Breast epithelium (tissue), 3 donors: ENCODE results near the gene ZNF648.

ENCODE experiments used
- POLR2A ChIP-seq: fragments of 450-650 bp; IDR thresholded peaks from one replicate; pipeline ENCODE4 v1.6.1; 2016; ENCODE audit warnings: antibody characterized with exemption, mild to moderate bottlenecking, moderate library complexity
- POLR2AphosphoS5 ChIP-seq, 3 donors: sonication (generic); formaldehyde crosslinking; IDR thresholded peaks; one replicate each; pipeline ENCODE4 v1.6.1; 2017; ENCODE audit warnings: antibody characterized with exemption in 3 of 3
- TF ChIP-seq, protein P1 (sequence below), 3 donors: fragments of 450-650 bp; IDR thresholded peaks; one replicate each; pipeline ENCODE4 v1.5.1; 2016 to 2017; ENCODE audit warnings: antibody characterized with exemption in 3 of 3, mild to moderate bottlenecking in 3 of 3, moderate library complexity in 3 of 3

DNA sequence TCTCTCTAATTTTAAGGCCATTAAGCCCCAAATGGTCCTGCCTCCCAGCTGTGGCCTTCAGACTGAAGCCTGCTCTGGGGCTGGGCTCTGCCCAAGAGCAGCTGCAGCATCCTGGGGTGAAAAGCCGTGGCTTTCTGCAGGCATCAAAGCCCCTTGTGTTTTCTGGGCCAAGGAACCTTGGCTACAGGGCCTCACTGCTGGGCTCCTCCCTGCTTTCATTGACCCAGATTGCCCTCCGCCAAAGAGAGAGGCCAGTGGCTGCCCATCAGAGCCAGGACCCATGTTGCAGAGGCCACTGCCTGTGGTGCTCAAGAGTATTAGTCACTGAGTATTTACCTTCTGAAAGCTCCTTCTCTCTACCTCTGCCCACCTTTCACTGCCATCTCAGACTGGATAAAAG is 1.6 kb downstream of the ZNF648 start:
- TF ChIP-seq, protein P1, sequence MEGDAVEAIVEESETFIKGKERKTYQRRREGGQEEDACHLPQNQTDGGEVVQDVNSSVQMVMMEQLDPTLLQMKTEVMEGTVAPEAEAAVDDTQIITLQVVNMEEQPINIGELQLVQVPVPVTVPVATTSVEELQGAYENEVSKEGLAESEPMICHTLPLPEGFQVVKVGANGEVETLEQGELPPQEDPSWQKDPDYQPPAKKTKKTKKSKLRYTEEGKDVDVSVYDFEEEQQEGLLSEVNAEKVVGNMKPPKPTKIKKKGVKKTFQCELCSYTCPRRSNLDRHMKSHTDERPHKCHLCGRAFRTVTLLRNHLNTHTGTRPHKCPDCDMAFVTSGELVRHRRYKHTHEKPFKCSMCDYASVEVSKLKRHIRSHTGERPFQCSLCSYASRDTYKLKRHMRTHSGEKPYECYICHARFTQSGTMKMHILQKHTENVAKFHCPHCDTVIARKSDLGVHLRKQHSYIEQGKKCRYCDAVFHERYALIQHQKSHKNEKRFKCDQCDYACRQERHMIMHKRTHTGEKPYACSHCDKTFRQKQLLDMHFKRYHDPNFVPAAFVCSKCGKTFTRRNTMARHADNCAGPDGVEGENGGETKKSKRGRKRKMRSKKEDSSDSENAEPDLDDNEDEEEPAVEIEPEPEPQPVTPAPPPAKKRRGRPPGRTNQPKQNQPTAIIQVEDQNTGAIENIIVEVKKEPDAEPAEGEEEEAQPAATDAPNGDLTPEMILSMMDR (IDR thresholded peaks at IDR 0.05) = no peak
- TF ChIP-seq POLR2A (no peak), POLR2AphosphoS5 (IDR thresholded peaks at IDR 0.05) (no peak)
